ACHN (cell line): ENCODE measurements around the gene TDP1.
"Not testable (repeated sequence)": the region's sequence is repeated elsewhere in the genome, so short reads cannot be mapped to it uniquely, and the experiment has no call there.

ENCODE experiments used
- DNase-seq: peaks from one replicate; pipeline ENCODE4 v3.0.0-alpha.2; 2015
- in situ Hi-C: cut with HindIII; loops from 2 replicates; pipeline ENCODE4 v1.10.0; 2017; ENCODE audit warnings: low sequenced_read_pairs, low pct_ligation_motif_present, low pct_unique_long_range_greater_than_20kb

TDP1 gene

DNA sequence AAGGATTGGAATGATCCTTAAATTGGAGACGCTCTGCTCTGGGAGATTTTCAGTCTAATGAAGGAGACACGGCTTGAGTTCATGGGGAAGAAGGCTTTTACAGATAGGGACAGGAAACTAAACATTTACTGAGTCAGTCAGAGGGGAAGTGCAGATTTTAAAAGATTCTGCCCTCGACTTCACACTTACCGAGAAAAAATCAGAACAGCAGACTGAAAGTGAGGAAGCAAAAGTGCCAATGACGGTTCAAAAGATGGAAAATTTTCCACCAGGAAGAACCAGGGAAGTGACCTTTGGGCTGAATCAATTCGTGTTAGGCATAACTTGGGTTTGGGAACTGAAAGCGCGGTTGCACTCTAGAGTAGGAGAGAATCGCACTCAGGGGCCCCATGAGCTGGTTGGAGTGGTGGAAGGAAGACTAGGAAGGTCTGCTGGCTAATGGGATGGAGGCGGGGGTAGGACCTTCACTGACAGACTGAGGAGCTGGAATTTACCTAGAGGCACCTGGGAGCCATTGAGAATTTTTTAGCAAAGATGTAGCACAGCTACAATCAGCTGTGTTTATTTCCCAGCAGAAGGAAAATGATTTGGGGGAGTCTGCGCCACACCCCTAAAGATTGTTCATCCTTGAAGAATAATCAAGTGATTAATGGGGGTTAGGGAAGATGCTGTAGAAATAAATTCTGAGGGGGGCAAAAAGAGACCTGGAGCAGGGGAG is 107.3 kb downstream of the TDP1 start:
- DNase-seq, result no peak
- in situ Hi-C loops, result no loop called here

DNA sequence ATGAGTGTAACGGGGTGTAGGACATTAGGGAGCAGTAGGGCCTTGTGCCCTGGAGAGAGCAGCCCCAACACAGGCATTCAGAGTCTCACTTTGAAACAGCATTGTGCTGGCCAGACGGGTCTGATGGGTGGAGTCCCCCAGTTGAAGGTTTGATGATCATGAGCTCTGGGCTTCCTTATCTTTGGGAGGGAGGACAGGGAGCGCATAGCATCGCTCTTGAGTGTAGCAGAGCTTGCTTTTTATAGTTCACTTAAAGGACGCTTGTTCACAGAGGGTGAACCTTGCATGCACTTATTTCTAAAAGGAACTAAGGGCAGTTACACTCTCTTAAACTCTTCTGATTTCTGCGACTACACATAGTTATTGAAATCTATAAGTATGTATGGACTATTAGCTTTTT is 116.6 kb downstream of the TDP1 start:
- in situ Hi-C loops, result no loop called here
- no peak for DNase-seq

DNA sequence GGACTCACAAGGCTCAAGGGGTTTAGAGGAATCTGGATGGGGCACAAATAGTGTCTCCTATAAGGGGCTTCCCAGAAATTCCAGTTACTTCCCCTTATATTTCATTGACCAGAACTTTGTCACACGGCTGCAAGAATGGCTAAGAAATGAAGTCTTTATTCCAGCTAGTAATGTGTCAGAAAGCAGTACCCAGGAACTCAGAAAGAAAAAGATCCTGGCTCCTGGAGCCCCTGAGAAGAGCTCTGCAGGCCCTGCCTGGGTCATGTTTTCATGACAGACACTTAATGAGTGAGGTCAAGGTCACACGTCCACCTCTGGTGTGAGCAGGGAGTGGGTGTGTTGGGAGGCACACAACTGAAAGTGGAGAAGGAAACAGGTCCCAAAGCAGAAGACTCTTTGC is 123.8 kb downstream of the TDP1 start:
- in situ Hi-C loops, result no loop called here
- DNase-seq, result no peak

DNA sequence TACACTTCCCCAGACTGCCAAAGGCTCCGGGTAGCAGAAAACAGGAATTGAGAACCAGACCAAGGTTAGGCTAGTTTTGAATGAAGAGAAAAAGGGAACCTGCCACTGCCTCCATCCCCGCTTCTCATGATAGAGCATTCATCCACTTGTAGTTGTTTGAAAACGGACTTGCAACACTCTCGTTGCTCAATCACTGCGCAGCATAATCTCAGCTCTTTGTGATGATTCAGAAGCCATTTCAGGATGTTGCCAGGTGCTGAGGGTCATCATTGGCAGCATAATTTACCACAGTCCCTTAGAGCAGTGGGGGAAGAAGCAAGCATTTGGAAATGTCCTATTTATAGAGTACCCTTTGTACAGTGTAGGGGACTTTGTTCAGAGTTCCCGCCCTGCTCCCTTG is 131.7 kb downstream of the TDP1 start:
- DNase-seq, result peak; percentile 15
- in situ Hi-C loops, result no loop called here

DNA sequence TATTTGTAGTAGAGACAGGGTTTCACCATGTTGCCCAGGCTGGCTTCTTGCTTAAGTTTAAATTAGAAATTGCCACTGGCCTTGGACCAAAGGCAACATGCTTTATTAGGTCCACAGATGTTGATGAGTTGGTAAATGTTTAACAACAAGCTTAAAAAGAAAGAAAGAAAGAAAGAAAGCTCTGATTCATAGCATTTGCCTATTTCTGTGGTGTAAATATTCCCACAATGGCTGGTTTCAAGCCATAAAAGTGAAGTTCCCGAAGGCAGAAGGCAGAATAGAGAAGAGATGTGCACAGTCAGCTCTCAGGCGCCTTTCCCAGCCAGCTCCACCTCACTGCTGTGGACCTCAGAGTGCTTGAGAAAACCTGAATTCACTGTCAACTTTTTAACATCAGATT is 132.4 kb downstream of the TDP1 start:
- in situ Hi-C loops, result no loop called here
- DNase-seq, result no peak

DNA sequence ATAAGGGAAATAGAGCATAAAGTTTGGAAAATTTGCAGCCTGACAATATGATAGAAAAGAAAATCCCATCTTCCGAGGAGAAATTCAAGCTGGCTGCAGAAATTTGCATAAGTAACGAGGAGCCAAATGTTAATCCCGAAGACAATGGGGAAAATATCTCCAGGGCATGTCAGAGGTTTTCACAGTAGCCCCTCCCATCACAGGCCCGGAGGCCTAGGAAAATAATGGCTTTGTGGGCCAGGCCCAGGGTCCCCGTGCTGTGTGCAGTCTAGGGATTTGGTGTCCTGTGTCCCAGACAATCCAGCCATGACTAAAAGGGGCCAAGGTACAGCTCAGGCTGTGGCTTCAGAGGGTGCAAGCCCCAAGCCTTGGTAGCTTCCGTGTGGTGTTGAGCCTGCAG is 133.8 kb downstream of the TDP1 start:
- DNase-seq, in situ Hi-C loops: not testable (repeated sequence)

DNA sequence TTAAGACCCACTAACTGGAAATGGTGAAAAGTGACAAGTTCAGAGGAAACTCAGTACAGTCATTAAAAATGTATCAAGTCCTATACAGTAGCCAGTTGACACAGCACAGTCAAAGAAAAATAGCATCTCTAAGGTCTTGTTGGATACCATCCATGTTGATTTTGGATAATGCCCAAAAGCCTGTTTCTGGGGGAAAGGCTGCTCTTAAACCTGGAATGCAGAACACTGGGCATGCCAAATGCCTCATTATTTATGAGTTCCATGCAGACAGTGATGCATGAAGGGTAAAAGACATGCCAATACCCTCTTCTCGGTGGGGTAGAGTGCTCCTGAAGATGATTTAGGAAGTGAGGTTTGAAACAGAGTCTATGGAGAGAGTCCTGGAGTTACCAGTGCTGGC is 135.7 kb downstream of the TDP1 start:
- in situ Hi-C loops, result no loop called here

DNA sequence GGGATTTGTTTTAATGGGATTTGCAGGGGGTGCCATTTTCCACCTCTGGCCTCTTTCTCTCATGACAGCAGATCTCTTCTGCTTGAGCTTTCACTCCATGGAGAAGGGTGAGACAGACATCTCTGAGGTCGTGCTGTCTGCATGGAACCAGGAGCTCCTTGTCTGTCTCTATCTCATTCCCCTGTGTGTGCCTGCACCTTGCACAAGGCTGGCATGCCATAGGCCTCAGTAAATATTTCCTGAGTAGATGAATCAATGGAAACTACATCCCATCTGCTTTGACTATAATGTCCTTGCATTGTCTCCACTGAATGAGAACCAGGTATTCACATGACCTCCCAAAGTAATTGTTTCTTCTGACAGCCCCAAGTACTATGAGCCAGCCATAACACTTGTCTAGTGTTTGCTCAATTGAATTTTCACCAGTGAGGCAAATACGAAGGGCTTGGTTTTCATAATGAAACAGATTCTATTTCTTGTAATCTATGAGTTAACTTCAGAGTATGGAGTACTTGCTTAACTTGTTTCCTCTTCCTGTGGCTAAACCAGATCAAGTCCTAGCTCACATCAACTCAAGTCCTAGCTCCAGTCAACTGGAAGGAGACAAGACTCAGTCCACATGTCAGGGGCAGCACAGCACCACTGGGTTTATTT is 138.3 kb downstream of the TDP1 start:
- in situ Hi-C loops, result no loop called here
- DNase-seq, result no peak

More for the DNA sequence above, 135.7 kb downstream of the TDP1 start:
- DNase-seq, result peak; percentile 65
